ENCODE results near the gene ZXDC. TPM values are rescaled to one million over a fixed set of nuclear protein-coding genes. Genes with fewer than 3 reads are reported as not detected.

The ZXDC gene
- total and polyA plus RNA-seq, 2 donors (not counting 1 experiment from before 2014, with no cell fraction given) = 38.9 to 70.9 TPM

- H3K27ac Mint-ChIP-seq = peak overlapping the region; percentile 46
- CTCF ChIA-PET = no interaction called here
- Histone ChIP-seq H3K27ac (ENCODE audit: low read length in 2 of 2) (no peak overlapping the region), H3K36me3 (replicated peaks in 1 of 2; ENCODE audit: control extremely low read depth in 1 of 2, control insufficient read depth in 1 of 2, extremely low read depth in 1 of 2, insufficient read depth in 2 of 2, low read length in 1 of 2) (peaks cover 1 to 12% of the 10 kb centered on the region in 2 experiments), H3K4me2 (replicated peaks; ENCODE audit: low read depth, low read length, poor library complexity, severe bottlenecking) (no peak overlapping the region), H4K20me1 (ENCODE audit: control insufficient read depth, insufficient read depth, low read length, poor library complexity, severe bottlenecking) (peaks cover 24% of the 10 kb centered on the region), H2AFZ (ENCODE audit: insufficient read depth, low read depth, low read length, poor library complexity, severe bottlenecking) (no peak overlapping the region), H3K4me3 (ENCODE audit: control extremely low read depth in 1 of 5, extremely low read depth in 1 of 5, insufficient read depth in 1 of 5, low read depth in 2 of 5, low read length in 4 of 5) (no peak overlapping the region), H3K9me3 (ENCODE audit: control extremely low read depth in 1 of 3, control insufficient read depth in 2 of 3, insufficient read depth in 1 of 3, low read length in 2 of 3) (peaks cover 0 to 7% (median 0%) of the 10 kb centered on the region in 3 donors), H3K79me2 (ENCODE audit: control insufficient read depth, insufficient read depth, low read length) (peaks cover 26% of the 10 kb centered on the region), H3K9ac (ENCODE audit: low read length) (no peak overlapping the region), H3K27me3 (replicated peaks in 1 of 4; ENCODE audit: control extremely low read depth in 1 of 4, control insufficient read depth in 3 of 4, insufficient read depth in 4 of 4, low read length in 3 of 4) (no peaks in the 10 kb centered on the region), H3K4me1 (ENCODE audit: control insufficient read depth in 2 of 2, insufficient read depth in 2 of 2, low read length in 2 of 2) (peaks cover 33 to 37% of the 10 kb centered on the region in 2 donors)
- peak overlapping the region; percentile 87 for H3K4me3 Mint-ChIP-seq
- no peak for ATAC-seq (ENCODE audit: low read depth)
- DNase-seq = no peak
- POLR2A ChIA-PET = no interaction called here
- intact Hi-C loops (cut with micrococcal nuclease) = loop anchor here (5.0 to 10.0 kb wide), 4 partner anchors 395 to 1575 kb away; partner anchors contain the start of genes OSBPL11, SEC61A1 and SLC41A3
- no peaks in the 10 kb centered on the region for H3K27me3 Mint-ChIP-seq
- no peaks in the 10 kb centered on the region for H3K9me3 Mint-ChIP-seq (ENCODE audit: insufficient read depth)
- 100% methylated on average over 4 of the region's 4 CpGs for WGBS (ENCODE audit: insufficient coverage)
- H3K4me1 Mint-ChIP-seq = peaks cover 36% of the 10 kb centered on the region
- TF ChIP-seq CTCF (IDR thresholded peaks at IDR 0.05) (no peak), EZH2 (IDR thresholded peaks at IDR 0.05; ENCODE audit: borderline replicate concordance, insufficient read depth, low read depth, low read length, poor library complexity, severe bottlenecking) (no peak)
These were observed 1.3 kb upstream of the ZXDC start for GRCh38 chr3:126477061-126477380.

DNA sequence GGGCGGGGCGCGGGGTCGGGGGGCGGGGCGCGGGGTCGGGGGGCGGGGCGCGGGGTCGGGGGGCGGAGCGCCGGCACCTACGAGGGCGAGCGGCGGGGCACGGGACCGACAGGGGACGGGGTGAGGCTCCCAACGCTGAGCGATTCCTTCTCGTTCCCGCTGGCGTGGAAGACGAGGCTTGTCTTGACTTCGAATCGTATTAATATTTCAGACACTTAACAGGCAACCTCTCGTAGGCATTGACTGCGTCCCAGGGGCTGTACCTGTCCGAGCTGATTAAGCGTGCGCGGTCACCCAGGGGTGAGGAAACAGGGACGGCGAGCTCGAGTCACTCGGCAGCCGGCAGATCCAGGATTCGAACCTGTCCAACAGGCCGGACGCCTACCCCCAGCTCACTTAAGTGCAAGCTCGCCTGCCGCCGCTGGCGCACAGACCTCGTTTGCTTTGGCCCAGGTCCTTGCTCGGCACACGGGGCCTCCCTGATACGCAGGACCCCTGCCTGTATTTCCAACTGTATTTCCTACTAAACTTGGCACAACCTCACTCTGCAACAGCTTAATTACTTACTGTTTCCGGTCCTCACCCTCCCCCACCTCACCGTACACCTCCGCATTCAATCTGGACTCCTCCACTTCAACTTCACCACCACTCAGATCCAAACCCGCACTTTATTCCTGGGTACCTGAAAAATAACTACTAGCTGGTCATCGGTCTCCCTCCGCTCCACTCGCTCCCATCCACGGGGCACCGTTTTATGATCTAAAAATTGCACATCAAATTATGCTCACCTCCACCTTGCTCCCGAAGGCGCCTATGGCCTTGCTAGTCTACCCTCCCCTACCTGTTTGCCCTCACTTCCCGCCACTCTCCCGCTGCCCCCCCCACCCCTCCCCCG is 722 bp upstream of the ZXDC start:
- 24% methylated on average over 54 of the region's 66 CpGs for WGBS (ENCODE audit: insufficient coverage)
- Histone ChIP-seq H3K27me3 (replicated peaks in 1 of 4; ENCODE audit: control extremely low read depth in 1 of 4, control insufficient read depth in 3 of 4, insufficient read depth in 4 of 4, low read length in 3 of 4) (no peaks in the 10 kb centered on the region), H3K4me2 (replicated peaks; ENCODE audit: low read depth, low read length, poor library complexity, severe bottlenecking) (peak overlapping the region; percentile 88), H3K4me1 (ENCODE audit: control insufficient read depth in 2 of 2, insufficient read depth in 2 of 2, low read length in 2 of 2) (peaks cover 35 to 39% of the 10 kb centered on the region in 2 donors), H3K9me3 (ENCODE audit: control extremely low read depth in 1 of 3, control insufficient read depth in 2 of 3, insufficient read depth in 1 of 3, low read length in 2 of 3) (peaks cover 0 to 7% (median 0%) of the 10 kb centered on the region in 3 donors), H3K36me3 (replicated peaks in 1 of 2; ENCODE audit: control extremely low read depth in 1 of 2, control insufficient read depth in 1 of 2, extremely low read depth in 1 of 2, insufficient read depth in 2 of 2, low read length in 1 of 2) (peaks cover 1 to 18% of the 10 kb centered on the region in 2 experiments), H3K79me2 (ENCODE audit: control insufficient read depth, insufficient read depth, low read length) (peaks cover 31% of the 10 kb centered on the region), H4K20me1 (ENCODE audit: control insufficient read depth, insufficient read depth, low read length, poor library complexity, severe bottlenecking) (peaks cover 24% of the 10 kb centered on the region), H3K27ac (ENCODE audit: low read length in 2 of 2) (peak overlapping the region; percentile 57 to 61), H3K4me3 (ENCODE audit: control extremely low read depth in 1 of 5, extremely low read depth in 1 of 5, insufficient read depth in 1 of 5, low read depth in 2 of 5, low read length in 4 of 5) (peak overlapping the region; percentile 51 to 84 (median 64)), H2AFZ (ENCODE audit: insufficient read depth, low read depth, low read length, poor library complexity, severe bottlenecking) (peak overlapping the region; percentile 95), H3K9ac (ENCODE audit: low read length) (peak overlapping the region; percentile 78)
- TF ChIP-seq CTCF (IDR thresholded peaks at IDR 0.05) = no peak
- TF ChIP-seq EZH2 (IDR thresholded peaks at IDR 0.05; ENCODE audit: borderline replicate concordance, insufficient read depth, low read depth, low read length, poor library complexity, severe bottlenecking) = no peak
- Mint-ChIP-seq H3K9me3 (ENCODE audit: insufficient read depth) (no peaks in the 10 kb centered on the region), H3K27me3 (no peaks in the 10 kb centered on the region), H3K4me3 (peak overlapping the region; percentile 87), H3K4me1 (peaks cover 37% of the 10 kb centered on the region), H3K27ac (peak overlapping the region; percentile 59)
- intact Hi-C loops (cut with micrococcal nuclease) = loop anchor here (5.0 to 10.0 kb wide), 4 partner anchors 394 to 1576 kb away; partner anchors contain the start of genes OSBPL11, SEC61A1 and SLC41A3
- POLR2A ChIA-PET = no interaction called here
- ATAC-seq (ENCODE audit: low read depth) (peak; percentile 3), DNase-seq (peak; percentile 80)
- CTCF ChIA-PET = no interaction called here
